Activated CD8-positive, alpha-beta memory T cell treated with anti-CD3 and anti-CD28 coated beads for 24 hours (primary cell): ENCODE measurements around the gene KRT76.

ENCODE experiments used
- DNase-seq: peaks from one replicate; pipeline ENCODE4 v3.0.0-alpha.2; 2020

Gene KRT76

DNA sequence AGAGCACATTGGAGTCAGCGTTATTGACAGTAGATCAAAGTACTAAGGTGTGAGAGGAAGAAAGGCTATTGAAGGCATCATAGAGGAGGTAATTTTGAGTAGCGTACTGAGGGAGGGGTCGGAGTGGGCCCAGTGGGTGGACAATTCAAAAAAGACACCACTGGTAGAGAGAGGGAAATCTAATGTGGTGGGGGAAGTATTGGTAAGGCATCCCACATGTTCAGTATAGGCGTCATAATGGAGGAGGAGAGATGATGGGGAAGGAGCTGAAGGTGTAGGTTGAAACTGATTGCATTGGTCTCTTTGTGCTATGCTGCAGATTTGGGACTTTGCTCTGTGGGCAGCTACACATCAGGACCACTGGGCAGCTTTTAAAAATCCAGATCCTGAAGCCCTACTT, 50.1 kb downstream of the KRT76 start:
- no peak for DNase-seq

DNA sequence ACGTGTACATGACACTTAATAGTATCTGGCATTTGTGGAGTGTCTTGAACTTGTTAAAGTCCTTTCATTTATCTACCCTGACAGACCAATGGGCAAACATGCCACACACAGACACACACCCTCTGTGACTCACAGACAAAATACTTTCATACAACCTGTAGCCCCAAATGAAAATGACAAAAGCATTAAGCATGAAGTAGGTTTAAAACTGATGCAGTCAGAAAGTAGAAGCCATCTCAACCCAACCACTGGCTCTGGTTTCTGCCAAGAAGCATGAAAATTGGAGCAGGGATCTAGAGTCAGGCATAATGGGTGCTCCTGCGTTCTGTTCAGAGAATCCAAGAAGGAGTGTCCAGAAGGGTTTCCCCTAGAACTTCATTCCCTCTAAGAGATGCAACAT, 50.7 kb downstream of the KRT76 start:
- no peak for DNase-seq

DNA sequence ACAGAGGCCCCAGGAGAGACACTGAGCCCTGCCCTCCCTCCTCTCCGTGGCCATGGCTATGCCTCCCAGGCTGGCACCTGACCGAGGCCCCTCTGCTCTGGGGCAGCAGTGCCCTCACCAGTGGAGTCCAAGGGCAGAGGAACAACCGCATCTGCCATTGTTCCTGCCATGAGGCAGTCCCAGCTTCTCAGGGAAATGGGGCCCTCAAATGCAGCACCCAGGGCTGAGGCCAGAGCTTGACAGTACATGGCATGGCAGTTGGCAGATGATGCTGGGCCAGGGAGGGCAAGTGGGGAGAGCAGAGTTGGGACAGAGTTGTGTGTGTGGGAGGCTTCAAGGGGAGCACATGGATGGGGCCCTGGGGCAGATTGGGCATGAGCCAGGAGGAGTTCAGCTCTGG, 52.8 kb downstream of the KRT76 start:
- DNase-seq = no peak

DNA sequence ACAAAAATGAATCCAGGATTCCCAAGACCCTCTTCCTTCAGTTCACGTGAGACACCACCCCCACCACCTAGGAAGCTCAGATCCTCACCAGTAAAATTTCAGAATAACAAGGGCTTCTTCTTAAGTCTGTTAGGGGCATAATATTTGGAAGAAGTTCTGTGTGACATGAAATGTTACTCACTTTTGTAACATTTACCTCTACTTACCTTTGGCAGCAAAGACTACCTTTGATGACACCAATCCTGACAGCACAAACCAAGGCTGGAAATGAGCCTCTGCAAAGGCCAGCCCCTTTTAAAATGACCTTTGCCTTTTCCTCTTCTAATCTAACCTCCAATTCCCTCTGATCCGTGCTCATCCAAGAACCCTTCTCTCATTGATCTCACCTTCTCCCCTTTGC, 54.5 kb downstream of the KRT76 start:
- DNase-seq = no peak

DNA sequence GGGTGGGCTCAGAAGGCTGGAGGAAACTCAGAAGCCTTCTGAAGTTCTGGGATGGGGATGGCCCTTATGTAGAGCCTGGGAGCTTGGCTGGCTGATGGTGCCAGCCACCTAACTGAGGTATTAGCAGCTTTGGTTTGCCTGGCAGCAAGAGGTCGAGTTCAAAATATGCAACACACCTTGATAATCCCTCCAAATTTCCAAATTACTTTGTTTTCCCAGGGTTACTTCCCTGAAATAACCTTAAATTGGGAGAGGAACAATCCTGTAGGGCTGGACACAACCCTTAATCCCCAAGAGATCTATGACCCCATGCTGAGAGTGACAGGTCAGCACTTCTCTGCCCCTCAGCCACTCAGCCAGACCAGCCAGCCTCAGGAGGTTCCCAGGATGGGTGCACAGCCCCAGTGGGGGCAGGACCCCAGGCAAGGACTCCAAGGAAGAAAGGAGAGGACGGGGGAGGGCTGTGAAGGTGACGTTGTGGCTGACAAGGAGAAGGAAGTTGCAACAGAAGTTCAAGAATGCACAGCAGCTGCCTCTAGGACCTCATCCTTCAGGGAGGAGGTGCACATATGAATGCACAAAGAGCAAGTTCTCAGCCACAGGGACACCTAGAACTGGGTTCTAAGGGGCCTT, 55.2 kb downstream of the KRT76 start:
- DNase-seq = no peak

DNA sequence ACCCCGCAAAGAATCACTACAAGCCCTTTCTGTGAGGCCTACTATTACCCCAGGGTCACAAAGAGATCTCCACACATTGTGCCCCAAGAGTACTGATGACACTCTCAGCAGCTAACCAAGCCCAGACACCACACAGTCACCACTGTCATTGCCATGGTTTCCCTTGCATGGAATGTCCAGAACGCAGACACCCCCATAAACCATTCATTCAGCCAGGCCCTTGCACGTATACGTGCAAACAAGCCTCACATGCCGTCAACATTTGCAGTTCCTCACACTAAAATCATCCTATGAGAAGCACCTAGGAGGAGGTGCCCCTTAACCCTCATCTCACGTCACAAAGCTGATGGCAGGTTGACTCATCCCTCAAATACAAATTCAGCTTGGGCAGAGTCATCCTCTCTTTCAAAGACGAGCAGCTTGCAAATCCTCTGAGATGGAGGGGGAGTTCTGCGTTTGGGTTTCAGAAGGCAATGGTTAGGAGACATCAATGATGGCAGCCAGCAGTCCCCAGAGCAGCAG, 56.7 kb downstream of the KRT76 start:
- no peak for DNase-seq
